D721Med (cell line): ENCODE measurements around the gene LHX4.
A peak's percentile ranks its signal among the peaks of the same experiment; 100 is the strongest.

Experiments
- DNase-seq: peaks from one replicate; pipeline ENCODE4 v3.0.0; 2011; ENCODE audit warnings: low spot score; ENCODE audit not compliant: insufficient read length
- FAIRE-seq: peaks from 2 replicates; lab custom pipeline; 2011; peaks lifted over from hg19 to GRCh38; lab: Jason Lieb, UNC
- TF ChIP-seq, protein P1 (sequence below): IDR thresholded peaks from 2 replicates; pipeline ENCODE4 v1.5.1; 2012; ENCODE audit warnings: mild to moderate bottlenecking, control low read depth; ENCODE audit not compliant: insufficient read depth; ENCODE audit errors: missing control alignments

LHX4 gene

DNA sequence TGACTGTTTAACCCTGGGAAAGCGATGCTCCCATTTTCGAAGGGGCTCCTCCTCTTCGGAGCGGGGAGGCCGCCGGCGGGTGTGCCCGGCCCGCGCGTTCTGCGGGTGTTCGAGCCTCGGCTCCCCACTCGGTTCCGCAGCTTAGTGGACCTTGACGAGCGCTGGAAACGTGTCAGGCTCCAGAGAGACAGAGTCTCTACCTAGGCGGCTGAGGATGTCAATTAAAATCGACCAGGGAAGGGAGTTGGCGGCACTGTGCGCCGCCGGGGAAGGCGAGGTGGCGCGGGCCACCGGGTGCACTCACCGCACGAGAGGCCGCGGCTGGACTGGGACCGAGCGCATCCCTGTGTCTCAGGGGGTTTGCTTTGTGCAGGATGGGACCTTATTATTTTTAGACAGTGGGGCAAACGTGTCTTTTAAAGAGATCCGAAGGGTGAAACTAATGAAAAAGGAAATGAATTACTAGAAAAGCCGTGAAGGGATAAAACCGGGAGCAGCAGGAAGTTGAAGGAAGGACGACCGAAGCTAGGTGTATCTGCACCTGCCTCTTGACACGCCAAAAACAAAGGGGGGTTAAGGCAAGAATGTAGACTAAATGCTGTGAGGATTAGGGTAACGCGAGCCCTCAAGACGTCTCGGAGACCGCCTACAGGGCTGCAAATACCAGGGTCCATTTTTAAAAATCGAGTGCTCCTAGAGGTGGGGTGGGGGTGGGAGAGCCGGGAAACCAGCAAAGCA, 5.6 kb downstream of the LHX4 start:
- DNase-seq (no peak), FAIRE-seq (no peak)
- TF ChIP-seq, protein P1, sequence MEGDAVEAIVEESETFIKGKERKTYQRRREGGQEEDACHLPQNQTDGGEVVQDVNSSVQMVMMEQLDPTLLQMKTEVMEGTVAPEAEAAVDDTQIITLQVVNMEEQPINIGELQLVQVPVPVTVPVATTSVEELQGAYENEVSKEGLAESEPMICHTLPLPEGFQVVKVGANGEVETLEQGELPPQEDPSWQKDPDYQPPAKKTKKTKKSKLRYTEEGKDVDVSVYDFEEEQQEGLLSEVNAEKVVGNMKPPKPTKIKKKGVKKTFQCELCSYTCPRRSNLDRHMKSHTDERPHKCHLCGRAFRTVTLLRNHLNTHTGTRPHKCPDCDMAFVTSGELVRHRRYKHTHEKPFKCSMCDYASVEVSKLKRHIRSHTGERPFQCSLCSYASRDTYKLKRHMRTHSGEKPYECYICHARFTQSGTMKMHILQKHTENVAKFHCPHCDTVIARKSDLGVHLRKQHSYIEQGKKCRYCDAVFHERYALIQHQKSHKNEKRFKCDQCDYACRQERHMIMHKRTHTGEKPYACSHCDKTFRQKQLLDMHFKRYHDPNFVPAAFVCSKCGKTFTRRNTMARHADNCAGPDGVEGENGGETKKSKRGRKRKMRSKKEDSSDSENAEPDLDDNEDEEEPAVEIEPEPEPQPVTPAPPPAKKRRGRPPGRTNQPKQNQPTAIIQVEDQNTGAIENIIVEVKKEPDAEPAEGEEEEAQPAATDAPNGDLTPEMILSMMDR: no peak

GRCh38 chr1:180236698-180237509, 6.8 kb downstream of the LHX4 start:
- FAIRE-seq (no peak), DNase-seq (no peak)
- TF ChIP-seq, protein P1: no peak

- no peak for DNase-seq
- no peak for FAIRE-seq
Measured at GRCh38 chr1:180237869-180238476, 7.9 kb downstream of the LHX4 start.

DNA sequence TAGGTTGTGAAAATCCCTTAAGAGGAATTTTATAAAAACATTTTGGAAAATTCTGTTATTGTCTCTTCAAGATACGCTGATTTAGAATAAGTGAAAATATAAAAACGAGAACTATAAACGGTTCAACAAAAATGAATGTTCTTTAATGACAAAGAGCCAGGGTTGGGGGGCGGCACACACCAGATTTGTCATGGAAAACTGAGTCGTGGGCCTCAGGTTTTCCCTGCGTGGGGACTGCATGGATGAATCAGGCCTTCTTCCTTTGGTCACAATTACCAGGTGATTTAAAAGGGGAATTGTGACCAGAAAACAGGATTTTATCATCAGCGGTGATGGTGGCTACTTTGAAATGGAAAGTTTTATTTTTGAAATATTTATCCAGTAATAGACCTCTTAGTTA, 8.6 kb downstream of the LHX4 start:
- no peak for FAIRE-seq
- DNase-seq: no peak
- TF ChIP-seq, protein P1: no peak

More at GRCh38 chr1:180237869-180238476, 7.9 kb downstream of the LHX4 start:
- TF ChIP-seq, protein P1: no peak

DNA sequence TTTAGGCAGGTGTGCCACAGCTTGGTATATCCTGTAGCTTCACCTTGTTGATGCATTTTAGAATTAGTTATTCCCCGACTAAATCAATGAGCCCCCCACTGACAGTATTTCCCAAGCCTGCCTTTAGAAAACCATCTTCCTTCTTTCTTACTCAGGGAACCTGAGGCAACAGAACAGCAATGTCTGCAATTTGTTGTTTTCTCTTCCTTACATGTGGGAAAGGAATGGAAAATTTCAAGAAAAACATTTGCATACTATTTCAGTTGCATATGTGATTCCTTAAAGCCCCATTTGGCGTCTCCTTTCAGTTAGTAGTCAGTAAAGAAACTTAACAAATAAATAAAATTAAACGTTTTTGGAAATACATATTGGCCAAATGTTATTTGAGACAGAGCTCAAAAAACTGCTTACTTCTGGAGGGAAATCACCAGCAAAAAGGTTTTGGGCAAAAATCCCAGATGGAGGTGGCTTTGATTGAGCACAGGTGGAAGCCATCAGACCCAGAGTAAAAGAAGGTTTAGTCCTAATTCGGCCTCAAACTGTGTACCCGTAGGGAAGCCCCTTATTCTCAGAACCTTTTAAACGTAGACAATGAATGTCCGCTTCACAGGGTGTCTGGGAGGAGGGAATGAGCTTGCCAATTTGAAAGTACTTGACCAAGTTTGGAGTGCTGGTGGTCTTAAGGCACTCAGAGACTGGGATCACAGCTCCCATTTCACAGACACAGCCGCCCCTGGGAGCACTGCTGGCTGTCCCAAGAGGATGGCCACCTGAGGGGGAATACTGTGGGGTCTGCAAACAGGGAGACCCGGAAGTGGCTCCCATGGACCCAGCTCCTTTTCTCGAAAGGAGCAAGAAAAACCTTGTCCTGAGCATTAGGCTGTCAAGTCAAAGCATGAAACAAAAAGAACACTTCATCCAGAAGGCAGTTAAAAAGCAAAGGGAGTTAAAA, 9.4 kb downstream of the LHX4 start:
- DNase-seq (no peak), FAIRE-seq (no peak)
- TF ChIP-seq, protein P1: no peak

DNA sequence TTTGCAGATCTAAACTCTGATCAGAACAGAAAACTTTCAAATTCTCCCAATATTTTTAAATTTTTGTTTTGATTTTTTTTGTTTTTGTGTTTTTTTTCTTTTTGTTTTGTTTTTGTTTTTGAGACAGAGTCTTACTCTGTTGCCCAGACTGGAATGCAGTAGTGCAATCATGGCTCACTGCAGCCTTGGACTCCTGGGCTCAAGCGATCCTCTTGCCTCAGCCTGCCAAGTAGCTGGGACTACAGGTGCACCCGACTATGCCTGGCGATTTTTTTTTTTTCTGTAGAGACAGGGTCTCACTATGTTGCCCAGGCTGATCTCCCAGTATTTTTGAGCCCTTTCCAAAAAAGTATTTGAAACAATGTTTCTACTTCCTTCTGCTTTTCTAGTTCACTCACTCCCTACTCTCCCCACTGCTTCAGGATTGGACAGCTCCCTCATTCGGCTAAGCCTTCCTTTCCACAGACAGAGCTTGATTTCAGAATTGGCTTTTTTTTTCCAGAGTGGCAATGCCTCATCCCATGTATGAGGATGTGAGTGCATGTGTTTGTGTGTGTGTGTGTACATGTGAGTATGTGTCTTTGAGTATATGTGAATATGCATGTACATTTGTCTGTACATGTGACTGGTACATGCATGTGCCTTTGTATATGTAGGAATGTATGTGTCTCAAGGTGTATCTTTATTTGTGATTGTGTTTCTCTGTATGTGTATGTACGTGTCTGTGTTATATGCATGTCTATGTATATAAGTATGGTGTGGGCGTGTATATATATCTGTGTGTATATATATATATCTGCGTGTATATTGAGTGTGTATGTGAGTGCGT, 11.9 kb downstream of the LHX4 start:
- DNase-seq (no peak), FAIRE-seq (peak; percentile 21)
- TF ChIP-seq, protein P1: no peak
